Measurements from ENCODE around the gene JMJD4.

GRCh38 chr1:227754958-227755357 is 19.9 kb upstream of the JMJD4 start:
- TF ChIP-seq CTCF (IDR thresholded peaks at IDR 0.05): no peak
- no peak for TF ChIP-seq POLR2AphosphoS5 (IDR thresholded peaks at IDR 0.05)
